Skeletal muscle tissue (tissue), 4 donors: Measurements from ENCODE around the gene RHNO1. TPM values are rescaled to one million over a fixed set of nuclear protein-coding genes. Genes with fewer than 3 reads are reported as not detected.
A peak's percentile ranks its signal among the peaks of the same experiment; 100 is the strongest.

Experiments used
- H3K27ac ChIP-seq: one replicate; pipeline ENCODE4 v1.7.0; 2013; ENCODE audit warnings: mild to moderate bottlenecking, low read depth, low read length, inconsistent platforms
- H3K27me3 ChIP-seq, 3 donors: one replicate each; pipeline ENCODE4 v1.7.0; 2013; ENCODE audit warnings: low read length in 3 of 3; ENCODE audit not compliant: control insufficient read depth in 3 of 3, insufficient read depth in 3 of 3
- H3K36me3 ChIP-seq, 3 donors: one replicate each; pipeline ENCODE4 v1.7.0; 2013; ENCODE audit warnings: low read length in 3 of 3; ENCODE audit not compliant: control insufficient read depth in 3 of 3, insufficient read depth in 3 of 3
- H3K4me1 ChIP-seq, 3 donors: one replicate each; pipeline ENCODE4 v1.7.0; 2013; ENCODE audit warnings: low read length in 3 of 3, mild to moderate bottlenecking in 3 of 3; ENCODE audit not compliant: control insufficient read depth in 3 of 3, insufficient read depth in 3 of 3
- H3K4me3 ChIP-seq, 3 donors: one replicate each; pipeline ENCODE4 v1.7.0; 2013; ENCODE audit warnings: low read length in 3 of 3
- H3K9ac ChIP-seq, 3 donors: one replicate each; pipeline ENCODE4 v1.7.0; 2013; ENCODE audit warnings: low read length in 3 of 3, mild to moderate bottlenecking in 3 of 3, moderate library complexity in 2 of 3, low read depth in 1 of 3
- H3K9me3 ChIP-seq, 3 donors: one replicate each; pipeline ENCODE4 v1.7.0; 2013; ENCODE audit warnings: low read length in 3 of 3; ENCODE audit not compliant: control insufficient read depth in 3 of 3
- total RNA-seq: library from RNA; depleted of rRNA; stranded (reverse); fragments of >200 nt; gene quantifications from one replicate; pipeline ENCODE4 v1.2.3, GENCODE V29; 2014
- donor health status: Osteomylitis.

RHNO1 gene
- total RNA-seq, 1 donor from 2014 or later, result 10.4 TPM

- no peaks in the 10 kb centered on the region for H3K27me3 ChIP-seq
- no peaks in the 10 kb centered on the region for H3K9me3 ChIP-seq
- H3K4me1 ChIP-seq, result peaks cover 5 to 9% (median 7%) of the 10 kb centered on the region in 3 donors
- H3K4me3 ChIP-seq, result no peak overlapping the region
- H3K27ac ChIP-seq, result no peak overlapping the region
- peak overlapping the region in 1 of 3 donors; percentile 51 for H3K9ac ChIP-seq
- H3K36me3 ChIP-seq, result peaks cover 10 to 28% (median 11%) of the 10 kb centered on the region in 3 donors
Observed at GRCh38 chr12:2925322-2925995, 48.4 kb downstream of the RHNO1 start.

GRCh38 chr12:2930865-2931264, 53.8 kb downstream of the RHNO1 start:
- peaks cover 11 to 45% (median 41%) of the 10 kb centered on the region in 3 donors for H3K36me3 ChIP-seq
- H3K27me3 ChIP-seq, result no peaks in the 10 kb centered on the region
- H3K9ac ChIP-seq, result no peak overlapping the region
- no peak overlapping the region for H3K27ac ChIP-seq
- no peak overlapping the region for H3K4me3 ChIP-seq
- no peaks in the 10 kb centered on the region for H3K9me3 ChIP-seq
- H3K4me1 ChIP-seq, result no peaks in the 10 kb centered on the region

- peaks cover 13 to 51% (median 45%) of the 10 kb centered on the region in 3 donors for H3K36me3 ChIP-seq
Observed at GRCh38 chr12:2933586-2933985, 56.6 kb downstream of the RHNO1 start.

GRCh38 chr12:2934371-2934770, 57.3 kb downstream of the RHNO1 start:
- no peak overlapping the region for H3K9ac ChIP-seq
- H3K4me1 ChIP-seq, result no peaks in the 10 kb centered on the region
- H3K27ac ChIP-seq, result no peak overlapping the region
- no peaks in the 10 kb centered on the region for H3K27me3 ChIP-seq
- no peaks in the 10 kb centered on the region for H3K9me3 ChIP-seq
- no peak overlapping the region for H3K4me3 ChIP-seq
- H3K36me3 ChIP-seq, result peaks cover 15 to 59% (median 50%) of the 10 kb centered on the region in 3 donors

More at GRCh38 chr12:2933586-2933985, 56.6 kb downstream of the RHNO1 start:
- no peak overlapping the region for H3K9ac ChIP-seq
- H3K4me3 ChIP-seq, result no peak overlapping the region
- H3K4me1 ChIP-seq, result no peaks in the 10 kb centered on the region
- H3K27me3 ChIP-seq, result no peaks in the 10 kb centered on the region
- H3K9me3 ChIP-seq, result no peaks in the 10 kb centered on the region
- no peak overlapping the region for H3K27ac ChIP-seq

GRCh38 chr12:2936301-2936700, 59.3 kb downstream of the RHNO1 start:
- no peaks in the 10 kb centered on the region for H3K27me3 ChIP-seq
- H3K4me3 ChIP-seq, result no peak overlapping the region
- H3K27ac ChIP-seq, result no peak overlapping the region
- H3K36me3 ChIP-seq, result peaks cover 26 to 51% (median 49%) of the 10 kb centered on the region in 3 donors
- H3K9ac ChIP-seq, result no peak overlapping the region
- no peaks in the 10 kb centered on the region for H3K9me3 ChIP-seq
- no peaks in the 10 kb centered on the region for H3K4me1 ChIP-seq

- no peaks in the 10 kb centered on the region for H3K4me1 ChIP-seq
- H3K9me3 ChIP-seq, result no peaks in the 10 kb centered on the region
- no peaks in the 10 kb centered on the region for H3K27me3 ChIP-seq
- peaks cover 26 to 46% (median 41%) of the 10 kb centered on the region in 3 donors for H3K36me3 ChIP-seq
- no peak overlapping the region for H3K4me3 ChIP-seq
- H3K9ac ChIP-seq, result no peak overlapping the region
- H3K27ac ChIP-seq, result no peak overlapping the region
Observed at GRCh38 chr12:2937500-2937899, 60.5 kb downstream of the RHNO1 start.

Other genes starting within 250 kb of the RHNO1 start
- 27.1 TPM for gene FKBP4, start 82.3 kb upstream of the RHNO1 start, total RNA-seq
- 18.8 TPM for gene ITFG2, start 64.6 kb upstream of the RHNO1 start, total RNA-seq
- gene NRIP2, start 42.2 kb upstream of the RHNO1 start, total RNA-seq, result 1.0 TPM
- gene TEX52, start 20.2 kb upstream of the RHNO1 start, total RNA-seq, result not detected
- 0.52 TPM for gene FOXM1, start within 50 bp of the RHNO1 start, total RNA-seq
- 23.5 TPM for gene TULP3, start 13.7 kb downstream of the RHNO1 start, total RNA-seq
- 30.3 TPM for gene TEAD4, start 82.2 kb downstream of the RHNO1 start, total RNA-seq
- gene TSPAN9, start 200.2 kb downstream of the RHNO1 start, total RNA-seq, result 66.3 TPM